HEK293 (cell line): Measurements from ENCODE around the gene ZNF577.

Experiments used
- CTCF ChIA-PET: fragments of 350-600 bp; formaldehyde crosslinking; extraction: SDS; loops from one replicate; lab custom pipeline; 2021; ENCODE audit warnings: antibody characterized with exemption; lab: Yijun Ruan, JAX
- POLR2A ChIA-PET: fragments of 300-600 bp; formaldehyde crosslinking; extraction: SDS; loops from one replicate; lab custom pipeline; 2020; ENCODE audit warnings: antibody characterized with exemption, inconsistent platforms; lab: Yijun Ruan, JAX
- H3K27ac ChIP-seq: fragments of 200-500 bp; sonication (Bioruptor generic); 2 replicates; pipeline ENCODE4 v1.5.1; 2014; ENCODE audit warnings: low read depth, low read length, control low read depth, inconsistent platforms; ENCODE audit errors: extremely low read depth
- H3K36me3 ChIP-seq, 2 experiments: fragments of 200-500 bp in 1 of 2; sonication (Bioruptor generic) in 1 of 2; 1 replicate in 1 of 2; 2 replicates in 1 of 2; pipeline ENCODE4 v1.5.1; 2014 to 2017; ENCODE audit warnings: inconsistent platforms in 2 of 2, low read length in 2 of 2; ENCODE audit not compliant: control insufficient read depth in 2 of 2, insufficient read depth in 1 of 2
- H3K4me1 ChIP-seq: fragments of 200-500 bp; sonication (Bioruptor generic); 2 replicates; pipeline ENCODE4 v1.5.1; 2014; ENCODE audit warnings: mild to moderate bottlenecking, low read length, inconsistent platforms; ENCODE audit not compliant: control insufficient read depth, insufficient read depth
- H3K4me3 ChIP-seq: 2 replicates; pipeline ENCODE4 v1.5.1; 2011; ENCODE audit warnings: low read depth, mild to moderate bottlenecking, control low read depth, low read length, moderate library complexity
- H3K9me3 ChIP-seq: fragments of 200-500 bp; sonication (Bioruptor generic); 2 replicates; pipeline ENCODE4 v1.5.1; 2014; ENCODE audit warnings: low read depth, low read length, inconsistent platforms; ENCODE audit not compliant: control insufficient read depth, insufficient read depth
- GFI1B ChIP-seq: fragments of 450-650 bp; formaldehyde crosslinking; IDR thresholded peaks from 2 replicates; pipeline ENCODE4 v1.5.1; 2016; ENCODE audit warnings: missing biosample characterization, missing genetic modification characterization
- KLF9 ChIP-seq: fragments of 450-650 bp; formaldehyde crosslinking; IDR thresholded peaks from 2 replicates; pipeline ENCODE4 v1.5.1; 2016; ENCODE audit warnings: missing biosample characterization, missing genetic modification characterization, low read depth
- MZF1 ChIP-seq: fragments of 450-650 bp; formaldehyde crosslinking; IDR thresholded peaks from 2 replicates; pipeline ENCODE4 v1.5.1; 2017; ENCODE audit warnings: missing biosample characterization, missing genetic modification characterization, borderline replicate concordance
- SALL2 ChIP-seq: fragments of 450-650 bp; formaldehyde crosslinking; IDR thresholded peaks from 2 replicates; pipeline ENCODE4 v1.5.0; 2017; ENCODE audit warnings: missing biosample characterization, mild to moderate bottlenecking, missing genetic modification characterization, borderline replicate concordance
- SP2 ChIP-seq: fragments of 450-650 bp; formaldehyde crosslinking; IDR thresholded peaks from 2 replicates; pipeline ENCODE4 v1.5.1; 2016; ENCODE audit warnings: missing biosample characterization, missing genetic modification characterization
- SP7 ChIP-seq: fragments of 450-650 bp; formaldehyde crosslinking; IDR thresholded peaks from 2 replicates; pipeline ENCODE4 v1.5.1; 2016; ENCODE audit warnings: missing biosample characterization, missing genetic modification characterization
- ZFP69B ChIP-seq: fragments of 450-650 bp; formaldehyde crosslinking; IDR thresholded peaks from 2 replicates; pipeline ENCODE4 v1.5.1; 2016; ENCODE audit warnings: missing biosample characterization, missing genetic modification characterization
- ZNF112 ChIP-seq: fragments of 450-650 bp; formaldehyde crosslinking; IDR thresholded peaks from 2 replicates; pipeline ENCODE4 v1.5.0; 2017; ENCODE audit warnings: missing biosample characterization, missing genetic modification characterization
- ZNF132 ChIP-seq: fragments of 450-650 bp; formaldehyde crosslinking; IDR thresholded peaks from 2 replicates; pipeline ENCODE4 v1.5.1; 2017; ENCODE audit warnings: missing biosample characterization, missing genetic modification characterization, borderline replicate concordance
- ZNF140 ChIP-seq: fragments of 450-650 bp; formaldehyde crosslinking; IDR thresholded peaks from 2 replicates; pipeline ENCODE4 v1.5.1; 2016; ENCODE audit warnings: missing biosample characterization, missing genetic modification characterization
- ZNF174 ChIP-seq: fragments of 450-650 bp; formaldehyde crosslinking; IDR thresholded peaks from 2 replicates; pipeline ENCODE4 v1.5.0; 2017; ENCODE audit warnings: missing biosample characterization, mild to moderate bottlenecking, missing genetic modification characterization
- ZNF239 ChIP-seq: fragments of 450-650 bp; formaldehyde crosslinking; IDR thresholded peaks from 2 replicates; pipeline ENCODE4 v1.5.1; 2016; ENCODE audit warnings: missing biosample characterization, missing genetic modification characterization
- ZNF292 ChIP-seq: fragments of 450-650 bp; formaldehyde crosslinking; IDR thresholded peaks from 2 replicates; pipeline ENCODE4 v1.5.1; 2016; ENCODE audit warnings: low read depth, missing biosample characterization, missing genetic modification characterization, borderline replicate concordance
- ZNF302 ChIP-seq: fragments of 450-650 bp; formaldehyde crosslinking; IDR thresholded peaks from 2 replicates; pipeline ENCODE4 v1.5.1; 2016; ENCODE audit warnings: missing biosample characterization, missing genetic modification characterization, low read depth
- ZNF335 ChIP-seq: fragments of 450-650 bp; formaldehyde crosslinking; conservative IDR thresholded peaks from 2 replicates; pipeline ENCODE4 v1.5.1; 2016; ENCODE audit warnings: missing biosample characterization, missing genetic modification characterization
- ZNF423 ChIP-seq: fragments of 450-650 bp; formaldehyde crosslinking; IDR thresholded peaks from 2 replicates; pipeline ENCODE4 v1.5.1; 2016; ENCODE audit warnings: missing biosample characterization, missing genetic modification characterization
- ZNF433 ChIP-seq: fragments of 450-650 bp; formaldehyde crosslinking; IDR thresholded peaks from 2 replicates; pipeline ENCODE4 v1.5.1; 2016; ENCODE audit warnings: missing biosample characterization, missing genetic modification characterization, low read depth
- ZNF473 ChIP-seq: fragments of 450-650 bp; formaldehyde crosslinking; IDR thresholded peaks from 2 replicates; pipeline ENCODE4 v1.5.1; 2017; ENCODE audit warnings: missing biosample characterization, missing genetic modification characterization
- ZNF488 ChIP-seq: fragments of 450-650 bp; formaldehyde crosslinking; IDR thresholded peaks from 2 replicates; pipeline ENCODE4 v1.5.1; 2016; ENCODE audit warnings: missing biosample characterization, missing genetic modification characterization
- ZNF510 ChIP-seq: fragments of 450-650 bp; formaldehyde crosslinking; IDR thresholded peaks from 2 replicates; pipeline ENCODE4 v1.5.1; 2018; ENCODE audit warnings: mild to moderate bottlenecking, missing genetic modification characterization, missing biosample characterization; ENCODE audit not compliant: insufficient replicate concordance
- ZNF521 ChIP-seq: fragments of 450-650 bp; formaldehyde crosslinking; IDR thresholded peaks from 2 replicates; pipeline ENCODE4 v1.5.1; 2017; ENCODE audit warnings: missing biosample characterization, mild to moderate bottlenecking, missing genetic modification characterization
- ZNF610 ChIP-seq: fragments of 450-650 bp; formaldehyde crosslinking; IDR thresholded peaks from 2 replicates; pipeline ENCODE4 v1.5.1; 2016; ENCODE audit warnings: missing biosample characterization, missing genetic modification characterization, borderline replicate concordance
- ZNF707 ChIP-seq: fragments of 450-650 bp; formaldehyde crosslinking; IDR thresholded peaks from 2 replicates; pipeline ENCODE4 v1.5.1; 2016; ENCODE audit warnings: missing biosample characterization, missing genetic modification characterization
- ZNF777 ChIP-seq: fragments of 450-650 bp; formaldehyde crosslinking; IDR thresholded peaks from 2 replicates; pipeline ENCODE4 v1.5.1; 2017; ENCODE audit warnings: missing biosample characterization, missing genetic modification characterization, borderline replicate concordance
- ZNF791 ChIP-seq: fragments of 450-650 bp; formaldehyde crosslinking; IDR thresholded peaks from 2 replicates; pipeline ENCODE4 v1.5.1; 2016; ENCODE audit warnings: missing biosample characterization, missing genetic modification characterization
- ZSCAN16 ChIP-seq: fragments of 450-650 bp; formaldehyde crosslinking; IDR thresholded peaks from 2 replicates; pipeline ENCODE4 v1.5.1; 2016; ENCODE audit warnings: missing biosample characterization, missing genetic modification characterization
- ZXDB ChIP-seq: fragments of 450-650 bp; formaldehyde crosslinking; IDR thresholded peaks from 2 replicates; pipeline ENCODE4 v1.5.1; 2016; ENCODE audit warnings: missing biosample characterization, missing genetic modification characterization
- TF ChIP-seq, protein P1 (sequence below): fragments of 450-650 bp; formaldehyde crosslinking; IDR thresholded peaks from 2 replicates; pipeline ENCODE4 v1.5.1; 2016; ENCODE audit warnings: missing biosample characterization, missing genetic modification characterization
- TF ChIP-seq, protein P2 (sequence below): fragments of 450-650 bp; formaldehyde crosslinking; IDR thresholded peaks from 2 replicates; pipeline ENCODE4 v1.5.1; 2016; ENCODE audit warnings: missing biosample characterization, missing genetic modification characterization
- TF ChIP-seq, protein P3 (sequence below): fragments of 450-650 bp; formaldehyde crosslinking; IDR thresholded peaks from 2 replicates; pipeline ENCODE4 v1.5.1; 2017; ENCODE audit warnings: missing biosample characterization, missing genetic modification characterization

Gene ZNF577

DNA sequence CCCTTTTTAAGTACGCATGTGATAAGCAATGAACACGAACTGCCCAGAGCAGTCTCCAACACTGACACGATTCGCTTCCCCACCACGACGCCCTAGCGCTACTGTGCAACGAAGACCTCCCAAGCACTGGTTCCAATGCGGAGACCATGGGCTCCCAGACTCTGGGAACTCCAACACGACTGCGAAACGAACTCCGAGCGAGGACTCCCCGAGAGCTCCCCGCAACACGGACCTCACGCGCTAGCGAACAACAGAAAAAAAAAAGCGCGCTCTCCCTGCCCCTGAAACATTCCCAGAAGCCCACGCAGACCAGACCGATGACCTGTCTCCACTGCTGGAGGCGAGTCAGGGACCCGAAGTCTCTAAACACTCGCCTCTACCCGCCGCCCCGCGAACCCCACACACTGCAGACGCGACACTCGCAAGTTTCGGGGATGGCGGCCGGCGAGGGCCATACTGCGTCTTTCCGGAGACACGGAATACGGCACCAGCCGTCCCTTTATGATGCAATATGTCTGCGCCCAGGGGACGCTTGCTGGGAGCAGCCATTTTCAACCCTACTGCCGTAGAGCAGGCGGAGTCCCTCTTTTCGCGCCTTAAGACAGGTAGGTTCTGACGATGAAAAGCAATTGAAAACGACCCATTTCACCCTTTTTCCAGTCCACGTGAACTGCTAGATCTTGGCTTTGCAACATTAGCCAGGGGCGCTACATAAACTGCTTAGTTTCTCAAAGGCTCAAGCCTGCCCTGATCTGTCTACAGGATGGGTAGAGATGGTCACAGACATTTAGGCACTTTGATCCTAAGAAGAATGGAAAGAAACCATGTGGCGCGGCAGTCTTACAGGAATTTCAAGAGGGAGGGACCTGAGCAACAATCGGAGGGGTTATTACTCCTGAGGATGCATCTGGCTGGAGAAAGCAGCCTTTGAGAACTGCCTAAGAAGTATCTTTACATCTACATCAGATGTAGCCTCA lies at the start of gene ZNF577 (continued):
- no peak for TF ChIP-seq ZNF777 (tag by site-specific recombination)
- TF ChIP-seq ZSCAN16 (tag by site-specific recombination) = no peak
- TF ChIP-seq GFI1B (tag by site-specific recombination) = no peak
- no peak for TF ChIP-seq ZNF292 (tag by site-specific recombination)
- TF ChIP-seq ZNF423 (tag by site-specific recombination) = no peak
- TF ChIP-seq ZNF521 = no peak
- TF ChIP-seq ZNF488 (tag by site-specific recombination) = no peak
- TF ChIP-seq ZNF433 (tag by site-specific recombination) = no peak
- no peak for TF ChIP-seq SP2 (tag by site-specific recombination)
- TF ChIP-seq ZXDB (tag by site-specific recombination) = peak; percentile 73; the same call in 1 of the 2 replicates
- peak; percentile 87 for TF ChIP-seq ZNF335 (tag by site-specific recombination)
- no peak for TF ChIP-seq MZF1
- TF ChIP-seq ZNF473 (tag by site-specific recombination) = no peak
- TF ChIP-seq SALL2 = no peak
- no peak for TF ChIP-seq ZNF510 (tag by site-specific recombination)
- 0 out of 2 replicates have a peak, but pooled peaks have one; percentile 36 for TF ChIP-seq SP7 (tag by site-specific recombination)
- TF ChIP-seq ZNF140 (tag by site-specific recombination) = no peak
- no peak for TF ChIP-seq ZNF707 (tag by site-specific recombination)
- no peak for TF ChIP-seq ZNF174 (tag by site-specific recombination)

DNA sequence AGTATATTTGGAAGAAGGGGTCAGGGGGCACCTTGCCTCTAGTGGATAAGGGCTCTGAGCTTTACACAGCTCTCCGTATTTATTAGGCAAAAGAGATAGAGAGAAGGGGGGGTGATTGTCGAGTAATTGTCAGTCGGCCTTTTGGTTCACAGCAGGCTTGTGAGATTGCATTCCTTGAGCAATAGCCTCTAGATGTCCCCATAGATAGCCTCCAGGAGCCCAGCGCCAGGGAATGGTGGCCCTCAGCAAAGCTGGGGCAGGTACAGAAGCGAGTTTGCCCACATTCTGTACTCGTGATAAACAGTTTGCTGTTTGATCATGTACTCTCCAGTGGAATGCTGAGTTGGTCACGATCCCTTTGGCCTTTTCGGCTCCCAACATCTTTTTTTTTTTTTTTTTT lies 44.2 kb upstream of the ZNF577 start:
- no peak overlapping the region for H3K27ac ChIP-seq
- CTCF ChIA-PET = no interaction called here

More for the DNA sequence above, 44.2 kb upstream of the ZNF577 start:
- TF ChIP-seq, protein P1, sequence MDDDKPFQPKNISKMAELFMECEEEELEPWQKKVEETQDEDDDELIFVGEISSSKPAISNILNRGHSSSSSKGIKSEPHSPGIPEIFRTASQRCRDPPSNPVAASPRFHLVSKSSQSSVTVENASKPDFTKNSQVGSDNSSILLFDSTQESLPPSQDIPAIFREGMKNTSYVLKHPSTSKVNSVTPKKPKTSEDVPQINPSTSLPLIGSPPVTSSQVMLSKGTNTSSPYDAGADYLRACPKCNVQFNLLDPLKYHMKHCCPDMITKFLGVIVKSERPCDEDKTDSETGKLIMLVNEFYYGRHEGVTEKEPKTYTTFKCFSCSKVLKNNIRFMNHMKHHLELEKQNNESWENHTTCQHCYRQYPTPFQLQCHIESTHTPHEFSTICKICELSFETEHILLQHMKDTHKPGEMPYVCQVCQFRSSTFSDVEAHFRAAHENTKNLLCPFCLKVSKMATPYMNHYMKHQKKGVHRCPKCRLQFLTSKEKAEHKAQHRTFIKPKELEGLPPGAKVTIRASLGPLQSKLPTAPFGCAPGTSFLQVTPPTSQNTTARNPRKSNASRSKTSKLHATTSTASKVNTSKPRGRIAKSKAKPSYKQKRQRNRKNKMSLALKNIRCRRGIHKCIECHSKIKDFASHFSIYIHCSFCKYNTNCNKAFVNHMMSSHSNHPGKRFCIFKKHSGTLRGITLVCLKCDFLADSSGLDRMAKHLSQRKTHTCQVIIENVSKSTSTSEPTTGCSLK = no peak
- TF ChIP-seq ZNF239 (tag by site-specific recombination) (no peak), ZNF132 (no peak), ZXDB (tag by site-specific recombination) (no peak), ZNF791 (no peak), ZNF112 (no peak), ZNF302 (no peak), GFI1B (tag by site-specific recombination) (no peak), KLF9 (no peak), ZNF610 (no peak), ZFP69B (no peak)
- TF ChIP-seq, protein P2, sequence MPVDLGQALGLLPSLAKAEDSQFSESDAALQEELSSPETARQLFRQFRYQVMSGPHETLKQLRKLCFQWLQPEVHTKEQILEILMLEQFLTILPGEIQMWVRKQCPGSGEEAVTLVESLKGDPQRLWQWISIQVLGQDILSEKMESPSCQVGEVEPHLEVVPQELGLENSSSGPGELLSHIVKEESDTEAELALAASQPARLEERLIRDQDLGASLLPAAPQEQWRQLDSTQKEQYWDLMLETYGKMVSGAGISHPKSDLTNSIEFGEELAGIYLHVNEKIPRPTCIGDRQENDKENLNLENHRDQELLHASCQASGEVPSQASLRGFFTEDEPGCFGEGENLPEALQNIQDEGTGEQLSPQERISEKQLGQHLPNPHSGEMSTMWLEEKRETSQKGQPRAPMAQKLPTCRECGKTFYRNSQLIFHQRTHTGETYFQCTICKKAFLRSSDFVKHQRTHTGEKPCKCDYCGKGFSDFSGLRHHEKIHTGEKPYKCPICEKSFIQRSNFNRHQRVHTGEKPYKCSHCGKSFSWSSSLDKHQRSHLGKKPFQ = no peak
- TF ChIP-seq, protein P3, sequence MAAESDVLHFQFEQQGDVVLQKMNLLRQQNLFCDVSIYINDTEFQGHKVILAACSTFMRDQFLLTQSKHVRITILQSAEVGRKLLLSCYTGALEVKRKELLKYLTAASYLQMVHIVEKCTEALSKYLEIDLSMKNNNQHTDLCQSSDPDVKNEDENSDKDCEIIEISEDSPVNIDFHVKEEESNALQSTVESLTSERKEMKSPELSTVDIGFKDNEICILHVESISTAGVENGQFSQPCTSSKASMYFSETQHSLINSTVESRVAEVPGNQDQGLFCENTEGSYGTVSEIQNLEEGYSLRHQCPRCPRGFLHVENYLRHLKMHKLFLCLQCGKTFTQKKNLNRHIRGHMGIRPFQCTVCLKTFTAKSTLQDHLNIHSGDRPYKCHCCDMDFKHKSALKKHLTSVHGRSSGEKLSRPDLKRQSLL (tag by site-specific recombination) = no peak
- TF ChIP-seq, all 188 proteins: peak for 0
- Histone ChIP-seq H3K9me3 (no peaks in the 10 kb centered on the region; the same call in 1 of the 2 replicates), H3K36me3 (peaks cover 44 to 64% of the 10 kb centered on the region in 2 experiments), H3K4me1 (no peaks in the 10 kb centered on the region), H3K4me3 (no peak overlapping the region)
- POLR2A ChIA-PET = no interaction called here
